CD4-positive, CD25-positive, alpha-beta regulatory T cell (primary cell): ENCODE measurements around the gene SORCS2. TPM values are rescaled to one million over a fixed set of nuclear protein-coding genes. Genes with fewer than 3 reads are reported as not detected.

Experiments used
- ATAC-seq, 2 donors: fragments of 150-1000 bp; cut with Tn5 transposase; one replicate each; pipeline ENCODE4 v1.10.0; 2021; ENCODE audit warnings: low read depth in 2 of 2, moderate number of reproducible peaks in 2 of 2, moderate library complexity in 1 of 2
- DNase-seq, 3 donors: peaks; one replicate each; pipeline versions ENCODE4 v3.0.0 to v3.0.0-alpha.2; 2012 to 2022; ENCODE audit warnings: mixed read lengths in 1 of 3
- H3K27ac ChIP-seq: one replicate; pipeline ENCODE4 v1.7.0; 2013; ENCODE audit warnings: mild to moderate bottlenecking, low read length; ENCODE audit not compliant: insufficient read depth, poor library complexity, severe bottlenecking
- H3K27me3 ChIP-seq: one replicate; pipeline ENCODE4 v1.7.0; 2013; ENCODE audit warnings: low read length; ENCODE audit not compliant: control insufficient read depth, insufficient read depth
- H3K36me3 ChIP-seq: one replicate; pipeline ENCODE4 v1.7.0; 2013; ENCODE audit warnings: mild to moderate bottlenecking, low read length, moderate library complexity; ENCODE audit not compliant: control insufficient read depth, insufficient read depth
- H3K4me1 ChIP-seq: 2 replicates; pipeline ENCODE4 v1.7.0; 2013; ENCODE audit warnings: mild to moderate bottlenecking, low read length; ENCODE audit not compliant: insufficient read depth, control insufficient read depth, poor library complexity, severe bottlenecking
- H3K4me3 ChIP-seq: one replicate; pipeline ENCODE4 v1.7.0; 2013; ENCODE audit warnings: low read depth, mild to moderate bottlenecking, low read length, moderate library complexity
- H3K9me3 ChIP-seq, 2 experiments: 1 replicate in 1 of 2; 2 replicates in 1 of 2; pipeline ENCODE4 v1.7.0; 2013; ENCODE audit warnings: low read length in 2 of 2, mild to moderate bottlenecking in 1 of 2, moderate library complexity in 1 of 2; ENCODE audit not compliant: control insufficient read depth in 2 of 2
- H3K27ac Mint-ChIP-seq, 3 donors: one replicate each; pipeline ENCODE4 v1.8.0; 2020 to 2022; ENCODE audit warnings: mild to moderate bottlenecking in 3 of 3, mixed read lengths in 3 of 3, moderate library complexity in 2 of 3
- H3K27me3 Mint-ChIP-seq: one replicate; pipeline ENCODE4 v1.8.0; 2022; ENCODE audit warnings: mild to moderate bottlenecking, mixed read lengths
- H3K36me3 Mint-ChIP-seq: one replicate; pipeline ENCODE4 v1.8.0; 2020; ENCODE audit warnings: mixed read lengths
- H3K4me1 Mint-ChIP-seq, 4 donors: one replicate each; pipeline ENCODE4 v1.8.0; 2020 to 2022; ENCODE audit warnings: mixed read lengths in 4 of 4, mild to moderate bottlenecking in 1 of 4
- H3K4me3 Mint-ChIP-seq, 4 donors: one replicate each; pipeline ENCODE4 v1.8.0; 2020 to 2022; ENCODE audit warnings: mild to moderate bottlenecking in 4 of 4, mixed read lengths in 4 of 4, moderate library complexity in 3 of 4
- H3K9me3 Mint-ChIP-seq, 7 donors: one replicate each; pipeline ENCODE4 v1.8.0; 2020 to 2022; ENCODE audit warnings: mixed read lengths in 7 of 7, mild to moderate bottlenecking in 3 of 7, moderate library complexity in 2 of 7
- polyA plus RNA-seq, 4 donors: library from polyadenylated mRNA; unstranded; fragments of 300-500 nt; fragmentation: Illumina TruSeq; gene quantifications; one replicate each; pipeline ENCODE4 v1.2.3, GENCODE V29; 2021
- total RNA-seq: library from RNA; stranded (reverse); gene quantifications from one replicate; pipeline ENCODE4 v1.2.3, GENCODE V29; 2022

SORCS2 gene
- total and polyA plus RNA-seq, 5 donors from 2014 or later = not detected

- ATAC-seq = no peak
These were observed 348.5 kb downstream of the SORCS2 start for GRCh38 chr4:7540654-7541413.

GRCh38 chr4:7541414-7541810, 349.1 kb downstream of the SORCS2 start:
- Mint-ChIP-seq H3K36me3 (no peaks in the 10 kb centered on the region), H3K27me3 (no peaks in the 10 kb centered on the region), H3K4me3 (no peak overlapping the region), H3K4me1 (no peaks in the 10 kb centered on the region), H3K27ac (no peak overlapping the region), H3K9me3 (peaks cover 0 to 9% (median 0%) of the 10 kb centered on the region in 7 donors)
- H3K27me3 ChIP-seq = no peaks in the 10 kb centered on the region
- H3K27ac ChIP-seq = no peak overlapping the region
- no peaks in the 10 kb centered on the region for H3K4me1 ChIP-seq
- ATAC-seq (no peak), DNase-seq (no peak)
- no peak overlapping the region for H3K4me3 ChIP-seq
- H3K9me3 ChIP-seq = no peaks in the 10 kb centered on the region
- H3K36me3 ChIP-seq = no peaks in the 10 kb centered on the region

More at GRCh38 chr4:7540654-7541413, 348.5 kb downstream of the SORCS2 start:
- H3K9me3 Mint-ChIP-seq = peaks cover 0 to 9% (median 0%) of the 10 kb centered on the region in 7 donors
- peak overlapping the region in 1 of 3 donors; percentile 79 for H3K27ac Mint-ChIP-seq
- H3K4me1 ChIP-seq = no peaks in the 10 kb centered on the region
- DNase-seq = no peak
- H3K4me3 Mint-ChIP-seq = no peak overlapping the region
- no peaks in the 10 kb centered on the region for H3K27me3 Mint-ChIP-seq
- no peaks in the 10 kb centered on the region for H3K9me3 ChIP-seq
- no peak overlapping the region for H3K27ac ChIP-seq
- no peaks in the 10 kb centered on the region for H3K27me3 ChIP-seq
- no peak overlapping the region for H3K4me3 ChIP-seq
- no peaks in the 10 kb centered on the region for H3K4me1 Mint-ChIP-seq
- no peaks in the 10 kb centered on the region for H3K36me3 Mint-ChIP-seq
- no peaks in the 10 kb centered on the region for H3K36me3 ChIP-seq

GRCh38 chr4:7542781-7543180, 350.4 kb downstream of the SORCS2 start:
- peaks cover 0 to 9% (median 0%) of the 10 kb centered on the region in 7 donors for H3K9me3 Mint-ChIP-seq
- Histone ChIP-seq H3K36me3 (no peaks in the 10 kb centered on the region), H3K9me3 (no peaks in the 10 kb centered on the region), H3K27me3 (no peaks in the 10 kb centered on the region), H3K4me1 (no peaks in the 10 kb centered on the region), H3K4me3 (no peak overlapping the region), H3K27ac (no peak overlapping the region)
- H3K27me3 Mint-ChIP-seq = no peaks in the 10 kb centered on the region
- H3K4me1 Mint-ChIP-seq = no peaks in the 10 kb centered on the region
- no peak overlapping the region for H3K27ac Mint-ChIP-seq
- no peak overlapping the region for H3K4me3 Mint-ChIP-seq
- DNase-seq = no peak
- H3K36me3 Mint-ChIP-seq = no peaks in the 10 kb centered on the region
- no peak for ATAC-seq

GRCh38 chr4:7546152-7546808, 353.9 kb downstream of the SORCS2 start:
- no peaks in the 10 kb centered on the region for H3K27me3 Mint-ChIP-seq
- H3K4me3 Mint-ChIP-seq = peak overlapping the region in 1 of 4 donors; percentile 31
- ATAC-seq (no peak), DNase-seq (no peak)
- H3K9me3 ChIP-seq = no peaks in the 10 kb centered on the region
- H3K36me3 ChIP-seq = no peaks in the 10 kb centered on the region
- no peaks in the 10 kb centered on the region for H3K27me3 ChIP-seq
- no peaks in the 10 kb centered on the region for H3K4me1 ChIP-seq
- no peaks in the 10 kb centered on the region for H3K4me1 Mint-ChIP-seq
- H3K4me3 ChIP-seq = no peak overlapping the region
- no peak overlapping the region for H3K27ac Mint-ChIP-seq
- peaks cover 0 to 10% (median 0%) of the 10 kb centered on the region in 7 donors for H3K9me3 Mint-ChIP-seq
- no peak overlapping the region for H3K27ac ChIP-seq
- H3K36me3 Mint-ChIP-seq = no peaks in the 10 kb centered on the region

- H3K9me3 ChIP-seq = peaks cover 0 to 2% of the 10 kb centered on the region in 2 experiments
- Mint-ChIP-seq H3K4me3 (no peak overlapping the region), H3K9me3 (peaks cover 0 to 10% (median 0%) of the 10 kb centered on the region in 7 donors), H3K27ac (no peak overlapping the region), H3K36me3 (no peaks in the 10 kb centered on the region), H3K27me3 (no peaks in the 10 kb centered on the region), H3K4me1 (no peaks in the 10 kb centered on the region)
- no peaks in the 10 kb centered on the region for H3K36me3 ChIP-seq
- ATAC-seq (no peak), DNase-seq (no peak)
- H3K4me1 ChIP-seq = no peaks in the 10 kb centered on the region
- H3K4me3 ChIP-seq = no peak overlapping the region
- no peaks in the 10 kb centered on the region for H3K27me3 ChIP-seq
- H3K27ac ChIP-seq = no peak overlapping the region
These were observed 354.6 kb downstream of the SORCS2 start for GRCh38 chr4:7546809-7547367.

GRCh38 chr4:7547368-7548040, 355.2 kb downstream of the SORCS2 start:
- Mint-ChIP-seq H3K4me3 (no peak overlapping the region), H3K27ac (no peak overlapping the region), H3K27me3 (no peaks in the 10 kb centered on the region), H3K9me3 (peaks cover 0 to 13% (median under 1%) of the 10 kb centered on the region in 7 donors), H3K4me1 (no peaks in the 10 kb centered on the region), H3K36me3 (no peaks in the 10 kb centered on the region)
- Histone ChIP-seq H3K27me3 (no peaks in the 10 kb centered on the region), H3K36me3 (no peaks in the 10 kb centered on the region), H3K4me3 (no peak overlapping the region), H3K27ac (no peak overlapping the region), H3K4me1 (no peaks in the 10 kb centered on the region), H3K9me3 (peaks cover 0 to 8% of the 10 kb centered on the region in 2 experiments)
- no peak for DNase-seq
- ATAC-seq = no peak

- ATAC-seq (no peak), DNase-seq (no peak)
- no peaks in the 10 kb centered on the region for H3K4me1 ChIP-seq
- no peaks in the 10 kb centered on the region for H3K36me3 ChIP-seq
- H3K4me3 ChIP-seq = no peak overlapping the region
- Mint-ChIP-seq H3K9me3 (peaks cover 0 to 32% (median 14%) of the 10 kb centered on the region in 7 donors), H3K27ac (no peak overlapping the region), H3K36me3 (peaks cover 4% of the 10 kb centered on the region), H3K4me1 (no peaks in the 10 kb centered on the region), H3K27me3 (no peaks in the 10 kb centered on the region), H3K4me3 (no peak overlapping the region)
- H3K9me3 ChIP-seq = peaks cover 10 to 27% of the 10 kb centered on the region in 2 experiments
- H3K27me3 ChIP-seq = no peaks in the 10 kb centered on the region
- H3K27ac ChIP-seq = no peak overlapping the region
These were observed 357.5 kb downstream of the SORCS2 start for GRCh38 chr4:7549866-7550265.
